GM23338 (cell line): ENCODE data around the gene PLD6. TPM values are rescaled to one million over a fixed set of nuclear protein-coding genes. Genes with fewer than 3 reads are reported as not detected.

Source experiments
- ATAC-seq: fragments of 200-7000 bp; cut with Tn5 transposase; 3 replicates; pipeline ENCODE4 v1.9.1; 2020
- DNase-seq: peaks from one replicate; pipeline ENCODE4 v3.0.0-alpha.2; 2015; ENCODE audit warnings: low spot score
- H2AFZ ChIP-seq: fragments of 200-600 bp; sonication (generic); 2 replicates; pipeline ENCODE4 v1.8.0; 2016; ENCODE audit warnings: antibody characterized with exemption, mild to moderate bottlenecking, moderate library complexity
- H3F3A ChIP-seq: fragments of 200-600 bp; sonication (generic); replicated peaks from 2 replicates; pipeline ENCODE4 v1.8.0; 2017; ENCODE audit warnings: antibody characterized with exemption, mixed run types, low read depth
- H3K27ac ChIP-seq: fragments of 200-600 bp; sonication (generic); 2 replicates; pipeline ENCODE4 v1.6.1; 2016; ENCODE audit warnings: low read depth
- H3K27me3 ChIP-seq: fragments of 200-600 bp; sonication (generic); 2 replicates; pipeline ENCODE4 v1.8.0; 2016; ENCODE audit warnings: mild to moderate bottlenecking, mixed run types, moderate library complexity; ENCODE audit not compliant: insufficient read depth
- H3K36me3 ChIP-seq: fragments of 200-600 bp; sonication (generic); 2 replicates; pipeline ENCODE4 v1.8.0; 2016; ENCODE audit warnings: mild to moderate bottlenecking; ENCODE audit not compliant: insufficient read depth
- H3K4me1 ChIP-seq: fragments of 200-600 bp; sonication (generic); 2 replicates; pipeline ENCODE4 v1.8.0; 2016; ENCODE audit warnings: mild to moderate bottlenecking, moderate library complexity; ENCODE audit not compliant: insufficient read depth
- H3K4me2 ChIP-seq: fragments of 200-600 bp; sonication (generic); 2 replicates; pipeline ENCODE4 v1.7.1; 2017; ENCODE audit warnings: mixed run types
- H3K4me3 ChIP-seq: fragments of 200-600 bp; sonication (generic); 2 replicates; pipeline ENCODE4 v1.6.1; 2016; ENCODE audit warnings: mixed run types
- H3K79me2 ChIP-seq: fragments of 200-600 bp; sonication (generic); replicated peaks from 2 replicates; pipeline ENCODE4 v1.8.0; 2017; ENCODE audit warnings: mild to moderate bottlenecking; ENCODE audit not compliant: insufficient read depth
- H3K9me2 ChIP-seq: fragments of 200-600 bp; sonication (generic); 2 replicates; pipeline ENCODE4 v1.8.0; 2017; ENCODE audit not compliant: insufficient read depth
- H4K20me1 ChIP-seq: fragments of 200-600 bp; sonication (generic); replicated peaks from 2 replicates; pipeline ENCODE4 v1.8.0; 2017; ENCODE audit warnings: mild to moderate bottlenecking; ENCODE audit not compliant: insufficient read depth
- H3K27ac Mint-ChIP-seq: 2 replicates; pipeline ENCODE4 v1.8.0; 2020; ENCODE audit warnings: inconsistent platforms, mild to moderate bottlenecking, moderate library complexity, mixed read lengths
- H3K27me3 Mint-ChIP-seq: 3 replicates; pipeline ENCODE4 v1.8.0; 2022; ENCODE audit warnings: low read depth, mild to moderate bottlenecking, moderate library complexity, mixed read lengths, inconsistent platforms; ENCODE audit not compliant: insufficient read depth, poor library complexity
- H3K36me3 Mint-ChIP-seq: 3 replicates; pipeline ENCODE4 v1.8.0; 2021; ENCODE audit warnings: low read depth, mild to moderate bottlenecking, inconsistent platforms, moderate library complexity, mixed read lengths
- H3K4me1 Mint-ChIP-seq: 3 replicates; pipeline ENCODE4 v1.8.0; 2020; ENCODE audit warnings: mild to moderate bottlenecking, inconsistent platforms, mixed read lengths
- H3K4me3 Mint-ChIP-seq: 3 replicates; pipeline ENCODE4 v1.8.0; 2021; ENCODE audit warnings: moderate library complexity, mild to moderate bottlenecking, inconsistent platforms, mixed read lengths
- H3K9me3 Mint-ChIP-seq: 3 replicates; pipeline ENCODE4 v1.8.0; 2020; ENCODE audit warnings: moderate library complexity, mild to moderate bottlenecking, inconsistent platforms, mixed read lengths
- CREB1 ChIP-seq: fragments of 250-450 bp; sonication (Bioruptor Pico); IDR thresholded peaks from 2 replicates; pipeline ENCODE4 v1.5.0; 2020; ENCODE audit warnings: low read depth, mild to moderate bottlenecking, moderate library complexity
- EZH2 ChIP-seq: fragments of 200-600 bp; sonication (generic); IDR thresholded peaks from one replicate; pipeline ENCODE4 v1.8.0; 2017; ENCODE audit warnings: antibody characterized with exemption, mild to moderate bottlenecking, low read depth; ENCODE audit not compliant: unreplicated experiment
- EZH2phosphoT487 ChIP-seq: fragments of 200-600 bp; sonication (generic); IDR thresholded peaks from one replicate; pipeline ENCODE4 v1.8.1; 2018; ENCODE audit warnings: antibody characterized with exemption; ENCODE audit not compliant: unreplicated experiment
- NANOG ChIP-seq: IDR thresholded peaks from 2 replicates; pipeline ENCODE4 v1.6.1; 2016; ENCODE audit warnings: antibody characterized with exemption, borderline replicate concordance
- POLR2AphosphoS5 ChIP-seq: IDR thresholded peaks from 2 replicates; pipeline ENCODE4 v1.6.1; 2016; ENCODE audit warnings: antibody characterized with exemption, low read depth
- STAT1 ChIP-seq: IDR thresholded peaks from one replicate; pipeline ENCODE4 v1.6.1; 2016; ENCODE audit warnings: antibody characterized with exemption; ENCODE audit not compliant: unreplicated experiment
- ZNF331 ChIP-seq: fragments of 250-450 bp; sonication (Bioruptor Pico); IDR thresholded peaks from 2 replicates; pipeline ENCODE4 v1.5.0; 2020; ENCODE audit warnings: low read depth, mild to moderate bottlenecking, moderate library complexity
- polyA plus RNA-seq: library from polyadenylated mRNA; unstranded; fragments of >200 nt; fragmentation: Nextera tagmentation; extraction: Ambion mirVana; gene quantifications from 2 replicates; pipeline ENCODE4 v1.2.1, GENCODE V29; 2016
- total RNA-seq: library from RNA; depleted of rRNA; stranded (reverse); fragments of >200 nt; shearing (Covaris generic); gene quantifications from 2 replicates; pipeline ENCODE4 v1.2.3, GENCODE V29; 2014
- TF ChIP-seq, protein P1 (sequence below): IDR thresholded peaks from one replicate; pipeline ENCODE4 v1.6.1; 2018; ENCODE audit warnings: antibody characterized with exemption; ENCODE audit not compliant: unreplicated experiment
- TF ChIP-seq, protein P2 (sequence below): fragments of 250-450 bp; sonication (Bioruptor Pico); IDR thresholded peaks from 2 replicates; pipeline ENCODE4 v1.5.0; 2020; ENCODE audit warnings: mild to moderate bottlenecking, moderate library complexity
- TF ChIP-seq, protein P3 (sequence below): IDR thresholded peaks from 2 replicates; pipeline ENCODE4 v1.6.1; 2016; ENCODE audit warnings: antibody characterized with exemption

PLD6 gene
- total and polyA plus RNA-seq, 2 experiments from 2014 or later: not detected

DNA sequence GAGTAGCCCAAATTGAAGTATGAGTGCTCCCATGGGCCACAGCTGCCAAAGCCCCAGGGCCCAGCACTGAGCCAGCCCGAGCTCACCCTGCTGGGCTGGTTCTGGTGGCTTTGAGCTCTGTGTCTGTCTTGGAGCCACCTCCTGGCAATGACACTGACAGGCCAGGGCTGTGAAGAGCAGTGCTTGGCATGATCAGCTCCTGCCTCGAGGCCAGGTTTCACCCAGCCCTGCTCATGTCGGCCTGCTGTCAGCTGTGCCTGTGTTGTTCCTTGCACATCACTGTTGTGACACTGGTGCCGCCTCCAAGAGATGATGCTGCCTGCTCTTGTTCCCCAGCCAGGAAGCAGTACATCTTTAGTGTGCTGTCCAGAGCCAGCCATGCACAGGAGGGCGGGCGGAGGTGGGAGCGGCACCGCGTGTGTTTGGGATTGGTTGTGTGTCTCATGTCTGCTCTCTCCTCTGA, 26.0 kb downstream of the PLD6 start:
- H3K4me1 Mint-ChIP-seq: peaks cover 7% of the 10 kb centered on the region; the same call in 2 of the 3 replicates
- no peak overlapping the region for H3K27ac Mint-ChIP-seq
- no peaks in the 10 kb centered on the region for H3K4me1 ChIP-seq
- H4K20me1 ChIP-seq: no peaks in the 10 kb centered on the region; the same call in 1 of the 2 replicates
- no peaks in the 10 kb centered on the region for H3K9me2 ChIP-seq
- H3K4me3 ChIP-seq: no peak overlapping the region
- TF ChIP-seq NANOG: no peak
- TF ChIP-seq POLR2AphosphoS5: no peak
- no peak for TF ChIP-seq EZH2
- no peaks in the 10 kb centered on the region for H3K79me2 ChIP-seq
- no peak overlapping the region for H3K27ac ChIP-seq
- no peak overlapping the region for H3K4me3 Mint-ChIP-seq
- H2AFZ ChIP-seq: no peak overlapping the region
- peaks cover 36% of the 10 kb centered on the region for H3K36me3 Mint-ChIP-seq
- DNase-seq: no peak
- no peaks in the 10 kb centered on the region for H3K9me3 Mint-ChIP-seq
- no peak overlapping the region for H3K4me2 ChIP-seq
- no peak for ATAC-seq
- H3K36me3 ChIP-seq: no peaks in the 10 kb centered on the region; the same call in 1 of the 2 replicates
- no peaks in the 10 kb centered on the region for H3K27me3 Mint-ChIP-seq
- H3F3A ChIP-seq: no peaks in the 10 kb centered on the region
- no peaks in the 10 kb centered on the region for H3K27me3 ChIP-seq

DNA sequence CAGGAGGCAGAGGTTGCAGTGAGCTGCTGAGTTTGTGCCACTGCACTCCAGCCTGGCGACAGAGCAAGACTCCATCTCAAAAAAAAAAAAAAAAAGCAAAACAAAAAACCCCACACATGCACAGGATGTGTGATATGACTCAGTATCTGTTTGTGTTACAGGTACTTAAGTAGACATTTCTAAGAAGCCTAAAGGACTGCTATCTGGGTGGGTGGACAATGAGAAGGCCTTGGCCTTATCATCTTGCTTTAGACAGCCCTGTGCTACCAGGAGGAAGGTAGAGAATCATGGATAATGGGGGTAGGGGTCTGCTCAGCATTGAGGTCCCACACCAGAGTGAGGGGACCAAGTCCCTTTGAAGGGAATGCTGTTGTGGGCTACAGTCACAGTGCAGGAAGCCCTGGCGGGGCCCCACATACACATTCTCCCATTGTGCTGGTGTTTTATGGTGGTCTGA, 26.7 kb downstream of the PLD6 start:
- Histone ChIP-seq H3F3A (no peaks in the 10 kb centered on the region), H3K4me3 (no peak overlapping the region), H3K27ac (no peak overlapping the region), H2AFZ (no peak overlapping the region), H3K79me2 (no peaks in the 10 kb centered on the region), H3K9me2 (no peaks in the 10 kb centered on the region), H3K4me2 (no peak overlapping the region), H4K20me1 (no peaks in the 10 kb centered on the region; the same call in 1 of the 2 replicates), H3K27me3 (no peaks in the 10 kb centered on the region), H3K36me3 (no peaks in the 10 kb centered on the region; the same call in 1 of the 2 replicates), H3K4me1 (no peaks in the 10 kb centered on the region)
- DNase-seq (no peak), ATAC-seq (no peak)
- Mint-ChIP-seq H3K27me3 (no peaks in the 10 kb centered on the region), H3K4me1 (peaks cover under 1% of the 10 kb centered on the region; the same call in 1 of the 3 replicates), H3K36me3 (peaks cover 35% of the 10 kb centered on the region), H3K4me3 (no peak overlapping the region), H3K27ac (no peak overlapping the region), H3K9me3 (no peaks in the 10 kb centered on the region)
- TF ChIP-seq, protein P1, sequence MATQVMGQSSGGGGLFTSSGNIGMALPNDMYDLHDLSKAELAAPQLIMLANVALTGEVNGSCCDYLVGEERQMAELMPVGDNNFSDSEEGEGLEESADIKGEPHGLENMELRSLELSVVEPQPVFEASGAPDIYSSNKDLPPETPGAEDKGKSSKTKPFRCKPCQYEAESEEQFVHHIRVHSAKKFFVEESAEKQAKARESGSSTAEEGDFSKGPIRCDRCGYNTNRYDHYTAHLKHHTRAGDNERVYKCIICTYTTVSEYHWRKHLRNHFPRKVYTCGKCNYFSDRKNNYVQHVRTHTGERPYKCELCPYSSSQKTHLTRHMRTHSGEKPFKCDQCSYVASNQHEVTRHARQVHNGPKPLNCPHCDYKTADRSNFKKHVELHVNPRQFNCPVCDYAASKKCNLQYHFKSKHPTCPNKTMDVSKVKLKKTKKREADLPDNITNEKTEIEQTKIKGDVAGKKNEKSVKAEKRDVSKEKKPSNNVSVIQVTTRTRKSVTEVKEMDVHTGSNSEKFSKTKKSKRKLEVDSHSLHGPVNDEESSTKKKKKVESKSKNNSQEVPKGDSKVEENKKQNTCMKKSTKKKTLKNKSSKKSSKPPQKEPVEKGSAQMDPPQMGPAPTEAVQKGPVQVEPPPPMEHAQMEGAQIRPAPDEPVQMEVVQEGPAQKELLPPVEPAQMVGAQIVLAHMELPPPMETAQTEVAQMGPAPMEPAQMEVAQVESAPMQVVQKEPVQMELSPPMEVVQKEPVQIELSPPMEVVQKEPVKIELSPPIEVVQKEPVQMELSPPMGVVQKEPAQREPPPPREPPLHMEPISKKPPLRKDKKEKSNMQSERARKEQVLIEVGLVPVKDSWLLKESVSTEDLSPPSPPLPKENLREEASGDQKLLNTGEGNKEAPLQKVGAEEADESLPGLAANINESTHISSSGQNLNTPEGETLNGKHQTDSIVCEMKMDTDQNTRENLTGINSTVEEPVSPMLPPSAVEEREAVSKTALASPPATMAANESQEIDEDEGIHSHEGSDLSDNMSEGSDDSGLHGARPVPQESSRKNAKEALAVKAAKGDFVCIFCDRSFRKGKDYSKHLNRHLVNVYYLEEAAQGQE: no peak
- TF ChIP-seq EZH2: no peak
- TF ChIP-seq ZNF331 (CRISPR knock-in tag): no peak
- TF ChIP-seq NANOG: no peak
- no peak for TF ChIP-seq STAT1
- TF ChIP-seq, protein P2, sequence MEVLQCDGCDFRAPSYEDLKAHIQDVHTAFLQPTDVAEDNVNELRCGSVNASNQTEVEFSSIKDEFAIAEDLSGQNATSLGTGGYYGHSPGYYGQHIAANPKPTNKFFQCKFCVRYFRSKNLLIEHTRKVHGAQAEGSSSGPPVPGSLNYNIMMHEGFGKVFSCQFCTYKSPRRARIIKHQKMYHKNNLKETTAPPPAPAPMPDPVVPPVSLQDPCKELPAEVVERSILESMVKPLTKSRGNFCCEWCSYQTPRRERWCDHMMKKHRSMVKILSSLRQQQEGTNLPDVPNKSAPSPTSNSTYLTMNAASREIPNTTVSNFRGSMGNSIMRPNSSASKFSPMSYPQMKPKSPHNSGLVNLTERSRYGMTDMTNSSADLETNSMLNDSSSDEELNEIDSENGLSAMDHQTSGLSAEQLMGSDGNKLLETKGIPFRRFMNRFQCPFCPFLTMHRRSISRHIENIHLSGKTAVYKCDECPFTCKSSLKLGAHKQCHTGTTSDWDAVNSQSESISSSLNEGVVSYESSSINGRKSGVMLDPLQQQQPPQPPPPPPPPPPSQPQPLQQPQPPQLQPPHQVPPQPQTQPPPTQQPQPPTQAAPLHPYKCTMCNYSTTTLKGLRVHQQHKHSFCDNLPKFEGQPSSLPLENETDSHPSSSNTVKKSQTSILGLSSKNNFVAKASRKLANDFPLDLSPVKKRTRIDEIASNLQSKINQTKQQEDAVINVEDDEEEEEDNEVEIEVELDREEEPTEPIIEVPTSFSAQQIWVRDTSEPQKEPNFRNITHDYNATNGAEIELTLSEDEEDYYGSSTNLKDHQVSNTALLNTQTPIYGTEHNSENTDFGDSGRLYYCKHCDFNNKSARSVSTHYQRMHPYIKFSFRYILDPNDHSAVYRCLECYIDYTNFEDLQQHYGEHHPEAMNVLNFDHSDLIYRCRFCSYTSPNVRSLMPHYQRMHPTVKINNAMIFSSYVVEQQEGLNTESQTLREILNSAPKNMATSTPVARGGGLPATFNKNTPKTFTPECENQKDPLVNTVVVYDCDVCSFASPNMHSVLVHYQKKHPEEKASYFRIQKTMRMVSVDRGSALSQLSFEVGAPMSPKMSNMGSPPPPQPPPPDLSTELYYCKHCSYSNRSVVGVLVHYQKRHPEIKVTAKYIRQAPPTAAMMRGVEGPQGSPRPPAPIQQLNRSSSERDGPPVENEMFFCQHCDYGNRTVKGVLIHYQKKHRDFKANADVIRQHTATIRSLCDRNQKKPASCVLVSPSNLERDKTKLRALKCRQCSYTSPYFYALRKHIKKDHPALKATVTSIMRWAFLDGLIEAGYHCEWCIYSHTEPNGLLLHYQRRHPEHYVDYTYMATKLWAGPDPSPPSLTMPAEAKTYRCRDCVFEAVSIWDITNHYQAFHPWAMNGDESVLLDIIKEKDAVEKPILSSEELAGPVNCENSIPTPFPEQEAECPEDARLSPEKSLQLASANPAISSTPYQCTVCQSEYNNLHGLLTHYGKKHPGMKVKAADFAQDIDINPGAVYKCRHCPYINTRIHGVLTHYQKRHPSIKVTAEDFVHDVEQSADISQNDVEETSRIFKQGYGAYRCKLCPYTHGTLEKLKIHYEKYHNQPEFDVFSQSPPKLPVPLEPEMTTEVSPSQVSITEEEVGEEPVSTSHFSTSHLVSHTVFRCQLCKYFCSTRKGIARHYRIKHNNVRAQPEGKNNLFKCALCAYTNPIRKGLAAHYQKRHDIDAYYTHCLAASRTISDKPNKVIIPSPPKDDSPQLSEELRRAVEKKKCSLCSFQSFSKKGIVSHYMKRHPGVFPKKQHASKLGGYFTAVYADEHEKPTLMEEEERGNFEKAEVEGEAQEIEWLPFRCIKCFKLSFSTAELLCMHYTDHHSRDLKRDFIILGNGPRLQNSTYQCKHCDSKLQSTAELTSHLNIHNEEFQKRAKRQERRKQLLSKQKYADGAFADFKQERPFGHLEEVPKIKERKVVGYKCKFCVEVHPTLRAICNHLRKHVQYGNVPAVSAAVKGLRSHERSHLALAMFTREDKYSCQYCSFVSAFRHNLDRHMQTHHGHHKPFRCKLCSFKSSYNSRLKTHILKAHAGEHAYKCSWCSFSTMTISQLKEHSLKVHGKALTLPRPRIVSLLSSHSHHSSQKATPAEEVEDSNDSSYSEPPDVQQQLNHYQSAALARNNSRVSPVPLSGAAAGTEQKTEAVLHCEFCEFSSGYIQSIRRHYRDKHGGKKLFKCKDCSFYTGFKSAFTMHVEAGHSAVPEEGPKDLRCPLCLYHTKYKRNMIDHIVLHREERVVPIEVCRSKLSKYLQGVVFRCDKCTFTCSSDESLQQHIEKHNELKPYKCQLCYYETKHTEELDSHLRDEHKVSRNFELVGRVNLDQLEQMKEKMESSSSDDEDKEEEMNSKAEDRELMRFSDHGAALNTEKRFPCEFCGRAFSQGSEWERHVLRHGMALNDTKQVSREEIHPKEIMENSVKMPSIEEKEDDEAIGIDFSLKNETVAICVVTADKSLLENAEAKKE (CRISPR knock-in tag): no peak
- TF ChIP-seq EZH2phosphoT487: no peak
- TF ChIP-seq, protein P3, sequence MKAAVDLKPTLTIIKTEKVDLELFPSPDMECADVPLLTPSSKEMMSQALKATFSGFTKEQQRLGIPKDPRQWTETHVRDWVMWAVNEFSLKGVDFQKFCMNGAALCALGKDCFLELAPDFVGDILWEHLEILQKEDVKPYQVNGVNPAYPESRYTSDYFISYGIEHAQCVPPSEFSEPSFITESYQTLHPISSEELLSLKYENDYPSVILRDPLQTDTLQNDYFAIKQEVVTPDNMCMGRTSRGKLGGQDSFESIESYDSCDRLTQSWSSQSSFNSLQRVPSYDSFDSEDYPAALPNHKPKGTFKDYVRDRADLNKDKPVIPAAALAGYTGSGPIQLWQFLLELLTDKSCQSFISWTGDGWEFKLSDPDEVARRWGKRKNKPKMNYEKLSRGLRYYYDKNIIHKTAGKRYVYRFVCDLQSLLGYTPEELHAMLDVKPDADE: no peak
- no peak for TF ChIP-seq CREB1
